ENCODE measurements around the gene ADARB2.

- no peak for TF ChIP-seq CTCF (IDR thresholded peaks at IDR 0.05)
- TF ChIP-seq ZFX (IDR thresholded peaks at IDR 0.05; ENCODE audit: borderline replicate concordance), result no peak
Observed at GRCh38 chr10:1147810-1148209, 589.5 kb downstream of the ADARB2 start.
